Heart right ventricle (tissue), 16 donors: ENCODE results near the gene RIC1. TPM values are rescaled to one million over a fixed set of nuclear protein-coding genes. Genes with fewer than 3 reads are reported as not detected.
"Not testable (repeated sequence)": the region's sequence is repeated elsewhere in the genome, so short reads cannot be mapped to it uniquely, and the experiment has no call there.

ENCODE experiments used
- ATAC-seq, 8 donors: fragments of 200-7000 bp; cut with Tn5 transposase; one replicate each; pipeline ENCODE4 v1.9.1; 2020; ENCODE audit warnings: mild to moderate bottlenecking in 8 of 8, moderate library complexity in 8 of 8, moderate number of reproducible peaks in 1 of 8
- DNase-seq, 2 donors: peaks; one replicate each; pipeline ENCODE4 v3.0.0-alpha.2; 2020
- H3K27ac ChIP-seq, 10 donors: fragments of 200-600 bp; sonication (generic) in 2 of 10; one replicate each; pipeline versions ENCODE4 v1.5.0 to v1.8.0; 2020 to 2022; ENCODE audit warnings: mild to moderate bottlenecking in 3 of 10
- H3K27me3 ChIP-seq, 7 donors: fragments of 200-600 bp; one replicate each; pipeline ENCODE4 v1.8.0; 2021 to 2022; ENCODE audit warnings: mild to moderate bottlenecking in 2 of 7
- H3K36me3 ChIP-seq, 9 donors: fragments of 200-600 bp; sonication (generic) in 1 of 9; one replicate each; pipeline versions ENCODE4 v1.5.0 to v1.8.0; 2020 to 2022; ENCODE audit warnings: mild to moderate bottlenecking in 2 of 9
- H3K4me1 ChIP-seq, 9 donors: fragments of 200-600 bp; sonication (generic) in 1 of 9; one replicate each; pipeline versions ENCODE4 v1.5.0 to v1.8.0; 2020 to 2022; ENCODE audit warnings: mild to moderate bottlenecking in 4 of 9
- H3K4me3 ChIP-seq, 10 donors: fragments of 200-600 bp; sonication (generic) in 2 of 10; one replicate each; pipeline versions ENCODE4 v1.5.0 to v1.8.0; 2020 to 2022; ENCODE audit warnings: mild to moderate bottlenecking in 7 of 10, moderate library complexity in 2 of 10
- H3K9me3 ChIP-seq, 11 donors: fragments of 200-600 bp in 10 of 11; sonication (generic) in 2 of 11; one replicate each; pipeline versions ENCODE4 v1.5.0 to v1.8.0; 2013 to 2022; ENCODE audit warnings: mild to moderate bottlenecking in 2 of 11, control low read depth in 1 of 11, moderate library complexity in 1 of 11
- CTCF ChIP-seq, 9 donors: fragments of 200-600 bp; sonication (generic) in 2 of 9; IDR thresholded peaks; one replicate each; pipeline versions ENCODE4 v1.5.0 to v1.8.0; 2021 to 2022; ENCODE audit warnings: antibody characterized with exemption in 9 of 9, mild to moderate bottlenecking in 5 of 9, moderate library complexity in 1 of 9
- WGBS, 2 donors: extraction: QIAGEN DNeasy Blood & Tissue Kit; methylation state at CpG; one replicate each; pipeline ENCODE4 v1.1.7; 2013; ENCODE audit warnings: inconsistent platforms in 1 of 2; 5-methylcytosine and 5-hydroxymethylcytosine counted together
- intact Hi-C, 10 donors: fragments of 100-400 bp; cut with DNase I; formaldehyde crosslinking; loops; one replicate each; pipeline versions ENCODE4 v1.11.1 to v1.14.2; 2022
- polyA plus RNA-seq, 2 donors: library from polyadenylated mRNA; stranded (reverse); fragments of 200-250 nt; gene quantifications; one replicate each; pipeline ENCODE4 v1.2.3, GENCODE V29; 2013
- total RNA-seq, 10 donors: library from RNA; stranded (reverse); fragmentation: NEBNext Ultra II Directional in 3 of 10; extraction: Animal tissue kit (Norgen Biotek cat#: 25700) in 3 of 10; gene quantifications; one replicate each; pipeline versions ENCODE4 v1.2.1 to v1.2.4, GENCODE V29; 2021 to 2023
- donor health status: Arrhythmogenic right ventricular cardiomyopathy.
- donor health status: ischemic (EF 13 %, LVEDD 7.1; RV severe dilation, severe dysfunction).
- donor health status: healthy with polysubstance abuse.
- donor health status: DM: no; HTN: yes; CAD: no.
- donor health status: DM: no; HTN: no; CAD: no.
- donor health status: ischemic (EF 25% LVEDD 6.9; RV normal size, moderate dysfunction).
- donor health status: ischemic (EF 25% LVEDD 5.7; RV mildly dilated, moderate dysfunction).
- donor health status: healthy.
- donor health status: DM: yes; HTN: yes; CAD: no.
- donor health status: Ischemic cardiomyopathy.
- donor health status: ischemic (EF 35%, LVEDD 5.7; RV mildly dilated, moderate dysfunction).
- donor health status: nonischemic (EF 11% LVEDD 7.7; RV severe dilation, severe dysfunction).
- donor health status: DM: yes; HTN: yes; CAD: no.
- donor health status: PGD.
- donor health status: ischemic (EF 29% LVEDD 5.4; RV normal size, mild dysfunction).
- donor health status: nonischemic (EF 23%, LVEDD 6.1; RV moderate dilation, normal function).

RIC1 gene
- total and polyA plus RNA-seq, 12 donors, result 2.5 to 13.8 (median 8.3) TPM

- no peak for DNase-seq
- 95 to 97% methylated on average over 2 of the region's 2 CpGs for WGBS, 2 donors
- Histone ChIP-seq H3K4me1 (peaks cover 0 to 13% (median 6%) of the 10 kb centered on the region in 9 donors), H3K27me3 (no peaks in the 10 kb centered on the region), H3K4me3 (no peak overlapping the region), H3K27ac (no peak overlapping the region), H3K36me3 (no peaks in the 10 kb centered on the region), H3K9me3 (peaks cover 0 to 68% (median 26%) of the 10 kb centered on the region in 11 donors)
- ATAC-seq, result peak in 3 of 8 donors; percentile 14 to 65 (median 22)
- no peak for TF ChIP-seq CTCF (IDR thresholded peaks at IDR 0.05)
- intact Hi-C loops, result no loop called here
These were observed 21.6 kb downstream of the RIC1 start for GRCh38 chr9:5650356-5651105.

GRCh38 chr9:5651246-5651645 lies 22.3 kb downstream of the RIC1 start:
- peaks cover 0 to 68% (median 26%) of the 10 kb centered on the region in 11 donors for H3K9me3 ChIP-seq
- no peak overlapping the region for H3K27ac ChIP-seq
- intact Hi-C loops, result no loop called here
- no peak for TF ChIP-seq CTCF (IDR thresholded peaks at IDR 0.05)
- ATAC-seq, result no peak
- H3K4me3 ChIP-seq, result no peak overlapping the region
- peaks cover 0 to 10% (median 4%) of the 10 kb centered on the region in 9 donors for H3K4me1 ChIP-seq
- H3K36me3 ChIP-seq, result no peaks in the 10 kb centered on the region
- no peaks in the 10 kb centered on the region for H3K27me3 ChIP-seq
- no peak for DNase-seq

GRCh38 chr9:5652821-5653220 lies 23.9 kb downstream of the RIC1 start:
- no peak for TF ChIP-seq CTCF (IDR thresholded peaks at IDR 0.05)
- H3K4me1 ChIP-seq, result no peaks in the 10 kb centered on the region
- H3K9me3 ChIP-seq, result peaks cover 0 to 68% (median 26%) of the 10 kb centered on the region in 11 donors
- no peak overlapping the region for H3K4me3 ChIP-seq
- DNase-seq, result no peak
- H3K27me3 ChIP-seq, result no peaks in the 10 kb centered on the region
- H3K27ac ChIP-seq, result no peak overlapping the region
- 90 to 96% methylated on average over 1 of the region's 1 CpG for WGBS, 2 donors
- H3K36me3 ChIP-seq, result peaks cover 0 to 15% (median 0%) of the 10 kb centered on the region in 9 donors
- intact Hi-C loops, result no loop called here
- ATAC-seq, result no peak

GRCh38 chr9:5662804-5663203 lies 33.9 kb downstream of the RIC1 start:
- not testable (repeated sequence) for H3K4me3 ChIP-seq, DNase-seq, H3K27me3 ChIP-seq, ATAC-seq, H3K27ac ChIP-seq
- intact Hi-C loops, result loop anchor here in 1 of 10 donors (5.0 kb wide), 1 partner anchor 1946 kb away; no protein-coding TSS in a partner anchor
- H3K9me3 ChIP-seq, result peaks cover 0 to 44% (median 4%) of the 10 kb centered on the region in 11 donors
- peaks cover 0 to 33% (median 10%) of the 10 kb centered on the region in 9 donors for H3K36me3 ChIP-seq
- H3K4me1 ChIP-seq, result peaks cover 0 to 13% (median 4%) of the 10 kb centered on the region in 9 donors
- WGBS, 2 donors, result 97 to 100% methylated on average over 1 of the region's 1 CpG

- ATAC-seq (peak in 3 of 8 donors; percentile 31 to 56 (median 42)), DNase-seq (no peak)
- Histone ChIP-seq H3K27me3 (no peaks in the 10 kb centered on the region), H3K9me3 (peaks cover 0 to 44% (median 4%) of the 10 kb centered on the region in 11 donors), H3K36me3 (peaks cover 0 to 14% (median 2%) of the 10 kb centered on the region in 9 donors), H3K4me1 (peaks cover 0 to 13% (median 4%) of the 10 kb centered on the region in 9 donors), H3K4me3 (no peak overlapping the region), H3K27ac (no peak overlapping the region)
- WGBS, 2 donors, result 59 to 63% methylated on average over 3 of the region's 3 CpGs
- intact Hi-C loops, result loop anchor here in 1 of 10 donors (5.0 kb wide), 1 partner anchor 33 kb away; no protein-coding TSS in a partner anchor
- no peak for TF ChIP-seq CTCF (IDR thresholded peaks at IDR 0.05)
These were observed 36.2 kb downstream of the RIC1 start for GRCh38 chr9:5665059-5665458.
